Calu3 (cell line): ENCODE measurements around the gene SRSF7. TPM values are rescaled to one million over a fixed set of nuclear protein-coding genes. Genes with fewer than 3 reads are reported as not detected.
"Not testable (repeated sequence)": the region's sequence is repeated elsewhere in the genome, so short reads cannot be mapped to it uniquely, and the experiment has no call there.

Experiments
- BruUV-seq: library from RNA; stranded (reverse); fragments of 400-500 nt; replicated peaks from 2 replicates; lab custom pipeline; 2021; lab: Mats Ljungman, UMichigan
- CTCF ChIA-PET: fragments of 300-600 bp; sonication (Branson Sonifier 250); formaldehyde crosslinking; loops from one replicate; lab custom pipeline; 2022; ENCODE audit warnings: antibody characterized with exemption; lab: Charles Lee
- DNase-seq: peaks from one replicate; pipeline ENCODE4 v3.0.0; 2022
- H3K27ac Mint-ChIP-seq: one replicate; pipeline ENCODE4 v1.8.0; 2022; ENCODE audit warnings: mixed read lengths; ENCODE audit not compliant: unreplicated experiment
- H3K27me3 Mint-ChIP-seq: one replicate; pipeline ENCODE4 v1.8.0; 2022; ENCODE audit warnings: mixed read lengths; ENCODE audit not compliant: unreplicated experiment
- H3K36me3 Mint-ChIP-seq: one replicate; pipeline ENCODE4 v1.8.0; 2022; ENCODE audit warnings: mild to moderate bottlenecking, moderate library complexity, mixed read lengths; ENCODE audit not compliant: insufficient read depth, unreplicated experiment
- H3K4me1 Mint-ChIP-seq: one replicate; pipeline ENCODE4 v1.8.0; 2022; ENCODE audit warnings: mild to moderate bottlenecking, low read depth, mixed read lengths; ENCODE audit not compliant: unreplicated experiment
- H3K4me3 Mint-ChIP-seq: one replicate; pipeline ENCODE4 v1.8.0; 2022; ENCODE audit warnings: mild to moderate bottlenecking, low read depth, moderate library complexity, mixed read lengths; ENCODE audit not compliant: unreplicated experiment
- H3K9me3 Mint-ChIP-seq: one replicate; pipeline ENCODE4 v1.8.0; 2022; ENCODE audit warnings: low read depth, mixed read lengths; ENCODE audit not compliant: unreplicated experiment
- CTCF ChIP-seq: fragments of 200-600 bp; IDR thresholded peaks from one replicate; pipeline ENCODE4 v1.8.0; 2022; ENCODE audit warnings: antibody characterized with exemption; ENCODE audit not compliant: unreplicated experiment
- intact Hi-C: fragments of 100-400 bp; cut with micrococcal nuclease; formaldehyde crosslinking; loops from one replicate; pipeline ENCODE4 v1.10.0; 2022; ENCODE audit not compliant: unreplicated experiment
- total RNA-seq: library from RNA; stranded (reverse); gene quantifications from 2 replicates; pipeline ENCODE4 v1.2.3, GENCODE V29; 2022

The SRSF7 gene
- total RNA-seq, 1 experiment from 2014 or later = 203 TPM

- intact Hi-C loops = no loop called here
- BruUV-seq = no TSS peak
- no peaks in the 10 kb centered on the region for H3K36me3 Mint-ChIP-seq
- no peaks in the 10 kb centered on the region for H3K27me3 Mint-ChIP-seq
- H3K4me1 Mint-ChIP-seq = no peaks in the 10 kb centered on the region
- TF ChIP-seq CTCF = no peak
- H3K4me3 Mint-ChIP-seq = no peak overlapping the region
- H3K27ac Mint-ChIP-seq = no peak overlapping the region
- CTCF ChIA-PET = no interaction called here
- DNase-seq = no peak
- peaks cover 3% of the 10 kb centered on the region for H3K9me3 Mint-ChIP-seq
Observed at GRCh38 chr2:38711558-38711957, 39.6 kb downstream of the SRSF7 start.

GRCh38 chr2:38709567-38710194 lies 41.5 kb downstream of the SRSF7 start:
- no TSS peak for BruUV-seq
- no peaks in the 10 kb centered on the region for H3K4me1 Mint-ChIP-seq
- H3K9me3 Mint-ChIP-seq = peaks cover 3% of the 10 kb centered on the region
- DNase-seq = no peak
- H3K27me3 Mint-ChIP-seq = no peaks in the 10 kb centered on the region
- H3K36me3 Mint-ChIP-seq = no peaks in the 10 kb centered on the region
- no peak overlapping the region for H3K27ac Mint-ChIP-seq
- no peak overlapping the region for H3K4me3 Mint-ChIP-seq
- intact Hi-C loops = no loop called here
- CTCF ChIA-PET = no interaction called here
- no peak for TF ChIP-seq CTCF

- intact Hi-C loops = no loop called here
- Mint-ChIP-seq H3K4me1 (no peaks in the 10 kb centered on the region), H3K27me3 (no peaks in the 10 kb centered on the region), H3K4me3 (no peak overlapping the region), H3K36me3 (no peaks in the 10 kb centered on the region), H3K27ac (no peak overlapping the region), H3K9me3 (peaks cover 3% of the 10 kb centered on the region)
- no peak for DNase-seq
- BruUV-seq = no TSS peak
- no peak for TF ChIP-seq CTCF
- CTCF ChIA-PET = no interaction called here
Observed at GRCh38 chr2:38708900-38709566, 42.1 kb downstream of the SRSF7 start.

GRCh38 chr2:38708491-38708890 lies 42.7 kb downstream of the SRSF7 start:
- DNase-seq, H3K27ac Mint-ChIP-seq, BruUV-seq, H3K27me3 Mint-ChIP-seq, H3K4me3 Mint-ChIP-seq, H3K4me1 Mint-ChIP-seq, H3K36me3 Mint-ChIP-seq, intact Hi-C loops, H3K9me3 Mint-ChIP-seq: not testable (repeated sequence)
- CTCF ChIA-PET = interaction anchor here (0.6 kb wide), 1 partner anchor 15 kb away, joined by 8 read pairs; no protein-coding TSS in a partner anchor
